ENCODE results near the gene P2RY2. TPM values are rescaled to one million over a fixed set of nuclear protein-coding genes. Genes with fewer than 3 reads are reported as not detected.

P2RY2 gene
- total RNA-seq, 1 experiment from 2014 or later, result 0.26 TPM

GRCh38 chr11:73242251-73243092 lies 24.4 kb downstream of the P2RY2 start:
- peaks cover 4% of the 10 kb centered on the region for H3K27me3 Mint-ChIP-seq (ENCODE audit: low read depth)
- Histone ChIP-seq H3K23ac (ENCODE audit: insufficient read length, low read depth, low read length) (no peak overlapping the region), H4K91ac (ENCODE audit: insufficient read length, low read depth, low read length) (no peak overlapping the region), H3K4me2 (ENCODE audit: insufficient read depth, insufficient read length, low read length) (peak overlapping the region; percentile 17), H3K18ac (ENCODE audit: insufficient read length, low read depth, low read length) (peak overlapping the region; percentile 73), H2AFZ (ENCODE audit: low read length) (no peak overlapping the region), H4K20me1 (ENCODE audit: control insufficient read depth, insufficient read depth, insufficient read length) (no peaks in the 10 kb centered on the region), H3K56ac (ENCODE audit: insufficient read length, low read depth, low read length) (no peak overlapping the region), H2BK20ac (ENCODE audit: low read depth, low read length, poor library complexity, severe bottlenecking) (no peak overlapping the region), H3K14ac (ENCODE audit: insufficient read depth, low read length) (peak overlapping the region; percentile 79; the same call in 1 of the 2 replicates), H3K27me3 (ENCODE audit: insufficient read depth, low read length) (no peaks in the 10 kb centered on the region; the same call in 1 of the 2 replicates), H3K4me1 (ENCODE audit: insufficient read depth, low read length) (peaks cover 4% of the 10 kb centered on the region; the same call in 1 of the 2 replicates), H2AK5ac (ENCODE audit: insufficient read length, low read length) (no peak overlapping the region), H2BK120ac (ENCODE audit: low read depth, low read length, poor library complexity, severe bottlenecking) (no peak overlapping the region), H2BK5ac (ENCODE audit: insufficient read length, low read length) (no peak overlapping the region), H3K79me2 (ENCODE audit: insufficient read depth, low read length) (no peaks in the 10 kb centered on the region), H3K9me3 (ENCODE audit: control insufficient read depth, low read depth, low read length) (no peaks in the 10 kb centered on the region), H4K8ac (replicated peaks; ENCODE audit: insufficient read length, low read depth, low read length) (no peak overlapping the region), H2BK15ac (ENCODE audit: low read depth, low read length) (no peak overlapping the region), H4K5ac (ENCODE audit: insufficient read length, low read depth, low read length) (no peak overlapping the region), H3K27ac (ENCODE audit: insufficient read length, low read depth, low read length) (no peak overlapping the region), H3K9ac (ENCODE audit: extremely low read depth, insufficient read length, low read length) (no peak overlapping the region), H3K4ac (ENCODE audit: low read depth, low read length) (no peak overlapping the region), H3T11ph (ENCODE audit: low read length) (no peak overlapping the region), H3K23me2 (ENCODE audit: insufficient read length, low read depth, low read length, poor library complexity, severe bottlenecking) (no peaks in the 10 kb centered on the region), H2BK12ac (ENCODE audit: insufficient read length, low read depth, low read length) (no peak overlapping the region), H3K79me1 (ENCODE audit: insufficient read depth, low read depth, low read length, poor library complexity, severe bottlenecking) (no peaks in the 10 kb centered on the region)
- no CpG with 5 or more reads among the region's 12 CpGs for WGBS (ENCODE audit: extremely low coverage, insufficient read length, low lambda C conversion rate)
- peak; percentile 91 for DNase-seq
- TF ChIP-seq CTCF (conservative IDR thresholded peaks at IDR 0.05), result peak; percentile 97
- peaks cover 30 to 34% of the 10 kb centered on the region in 2 experiments for H3K4me1 Mint-ChIP-seq
- H3K4me3 Mint-ChIP-seq, result peak overlapping the region; percentile 58 to 73
- H3K36me3 Mint-ChIP-seq (ENCODE audit: insufficient read depth in 1 of 3, low read depth in 3 of 3), result no peaks in the 10 kb centered on the region; a peak in 1 of 7 replicates
- peak overlapping the region in 1 of 3 experiments; percentile 73; a peak in 1 of 7 replicates for H3K27ac Mint-ChIP-seq
- no peaks in the 10 kb centered on the region; a peak in 1 of 5 replicates for H3K9me3 Mint-ChIP-seq
